HepG2 (cell line): Measurements from ENCODE around the gene SMIM41. TPM values are rescaled to one million over a fixed set of nuclear protein-coding genes. Genes with fewer than 3 reads are reported as not detected.
A peak's percentile ranks its signal among the peaks of the same experiment; 100 is the strongest.

Source experiments
- ATAC-seq: fragments of 200-7000 bp; cut with Tn5 transposase; 3 replicates; pipeline ENCODE4 v1.9.1; 2020; ENCODE audit warnings: mild to moderate bottlenecking, moderate library complexity
- BruUV-seq: library from RNA; stranded (reverse); fragments of 400-500 nt; replicated peaks from 2 replicates; lab custom pipeline; 2021; lab: Mats Ljungman, UMichigan
- CTCF ChIA-PET: fragments of 300-600 bp; formaldehyde crosslinking; extraction: SDS; loops from one replicate; lab custom pipeline; 2021; ENCODE audit warnings: low total read pairs, inconsistent platforms, low intra/inter-chr PET ratio; lab: Yijun Ruan, JAX
- POLR2A ChIA-PET: fragments of 350-600 bp; sonication (Branson Sonifier 250); formaldehyde crosslinking; loops from one replicate; lab custom pipeline; 2020; ENCODE audit warnings: antibody characterized with exemption, inconsistent platforms; lab: Yijun Ruan, JAX
- DNase-seq: peaks from one replicate; pipeline ENCODE4 v3.0.0-alpha.2; 2015; ENCODE audit warnings: low spot score
- FAIRE-seq: peaks from 3 replicates; lab custom pipeline; 2011; peaks lifted over from hg19 to GRCh38; lab: Jason Lieb, UNC
- H2AFZ ChIP-seq: one replicate; pipeline ENCODE4 v1.6.1; 2011; ENCODE audit warnings: low read length, inconsistent platforms
- H3K27ac ChIP-seq: fragments of 300-600 bp; 3 replicates; pipeline ENCODE4 v1.8.0; 2011; ENCODE audit warnings: mixed run types, mild to moderate bottlenecking, mixed read lengths, low read length, inconsistent platforms; ENCODE audit not compliant: insufficient read depth; ENCODE audit errors: extremely low read length
- H3K27me3 ChIP-seq, 2 experiments: fragments of 200-600 bp in 1 of 2; 2 replicates in 1 of 2; 3 replicates in 1 of 2; pipeline versions ENCODE4 v1.6.0 to v1.8.0; 2011; ENCODE audit warnings: low read length in 2 of 2, mild to moderate bottlenecking in 2 of 2, moderate library complexity in 2 of 2, inconsistent platforms in 1 of 2; ENCODE audit not compliant: insufficient read depth in 2 of 2, control insufficient read depth in 1 of 2
- H3K36me3 ChIP-seq, 2 experiments: fragments of 200-600 bp in 1 of 2; replicated peaks in 1 of 2; 2 replicates in 1 of 2; 3 replicates in 1 of 2; pipeline versions ENCODE4 v1.5.1 to v1.8.0; 2011; ENCODE audit warnings: low read length in 2 of 2, inconsistent platforms in 1 of 2; ENCODE audit not compliant: insufficient read depth in 2 of 2, control insufficient read depth in 1 of 2
- H3K4me1 ChIP-seq: 2 replicates; pipeline ENCODE4 v1.5.1; 2012; ENCODE audit warnings: low read length, inconsistent platforms; ENCODE audit not compliant: insufficient read depth
- H3K4me2 ChIP-seq: 2 replicates; pipeline ENCODE4 v1.6.0; 2011; ENCODE audit warnings: low read depth, low read length, inconsistent platforms
- H3K4me3 ChIP-seq, 3 experiments: fragments of 200-600 bp in 1 of 3; sonication (generic), shearing (Covaris generic) in 1 of 3; replicated peaks in 1 of 3; 2 replicates each; pipeline ENCODE4 v1.5.1; 2011 to 2016; ENCODE audit warnings: low read length in 3 of 3, inconsistent platforms in 2 of 3, low read depth in 2 of 3, mild to moderate bottlenecking in 2 of 3, control low read depth in 1 of 3, mixed read lengths in 1 of 3; ENCODE audit not compliant: insufficient read depth in 1 of 3
- H3K79me2 ChIP-seq: one replicate; pipeline ENCODE4 v1.6.1; 2011; ENCODE audit warnings: low read length, inconsistent platforms; ENCODE audit not compliant: insufficient read depth
- H3K9ac ChIP-seq: 2 replicates; pipeline ENCODE4 v1.6.0; 2011; ENCODE audit warnings: mild to moderate bottlenecking, low read depth, low read length, inconsistent platforms; ENCODE audit not compliant: insufficient read depth
- H3K9me3 ChIP-seq: 2 replicates; pipeline ENCODE4 v1.5.1; 2012; ENCODE audit warnings: mild to moderate bottlenecking, low read length
- H4K20me1 ChIP-seq: 2 replicates; pipeline ENCODE4 v1.6.0; 2011; ENCODE audit warnings: inconsistent platforms, mild to moderate bottlenecking, low read length, moderate library complexity; ENCODE audit not compliant: insufficient read depth
- CSRNP2 ChIP-seq: sonication (generic); formaldehyde crosslinking; conservative IDR thresholded peaks from 2 replicates; pipeline ENCODE4 v1.8.0; 2022; ENCODE audit warnings: low read depth, missing genetic modification reagents
- LCORL ChIP-seq, 2 experiments: fragments of 450-650 bp in 1 of 2; sonication (generic) in 1 of 2; formaldehyde crosslinking in 1 of 2; IDR thresholded peaks; 2 replicates each; pipeline versions ENCODE4 v1.5.0 to v1.6.1; 2017 to 2020; ENCODE audit warnings: antibody characterized with exemption in 1 of 2, missing genetic modification reagents in 1 of 2
- MLX ChIP-seq: IDR thresholded peaks from 2 replicates; pipeline ENCODE4 v1.6.1; 2016
- PAXIP1 ChIP-seq: sonication (generic); formaldehyde crosslinking; conservative IDR thresholded peaks from 2 replicates; pipeline ENCODE4 v1.4.0; 2020; ENCODE audit warnings: mild to moderate bottlenecking, missing genetic modification reagents, moderate library complexity
- WGBS: methylation state at CpG from one replicate; pipeline ENCODE4 v1.1.6; 2017; ENCODE audit warnings: low lambda C conversion rate; 5-methylcytosine and 5-hydroxymethylcytosine counted together
- in situ Hi-C: cut with HindIII; loops from 2 replicates; pipeline ENCODE4 v1.10.0; 2017; ENCODE audit warnings: low pct_unique_long_range_greater_than_20kb; ENCODE audit not compliant: extremely low pct_ligation_motif_present
- intact Hi-C: fragments of 100-400 bp; cut with micrococcal nuclease; formaldehyde crosslinking; loops from one replicate; pipeline ENCODE4 v1.10.0; 2022; ENCODE audit not compliant: unreplicated experiment
- polyA plus RNA-seq, 8 experiments: library from polyadenylated mRNA; depleted of rRNA in 3 of 8; stranded (reverse) in 7 of 8; unstranded in 1 of 8; fragments of >200 nt; fragmentation: Illumina TruSeq in 4 of 8; extraction: Trizol in 4 of 8; gene quantifications; 2 replicates each; pipeline versions ENCODE4 v1.2.1 to v1.2.3, GENCODE V29; 2011 to 2016; ENCODE audit warnings: low read depth in 4 of 8, missing spikeins in 1 of 8, mixed read lengths in 1 of 8; ENCODE audit not compliant: insufficient read depth in 1 of 8
- total RNA-seq, 5 experiments: library from RNA; depleted of rRNA; stranded (reverse); fragments of >200 nt; fragmentation: Illumina TruSeq; extraction: Trizol; gene quantifications; 2 replicates each; pipeline ENCODE4 v1.2.3, GENCODE V29; 2016; ENCODE audit warnings: low read depth in 1 of 5

SMIM41 gene
- total and polyA plus RNA-seq, 2 of the 13 experiments (the other 11 are each of a cell fraction or from before 2014, with no cell fraction given): not detected

GRCh38 chr12:52122904-52123303 lies 43.4 kb downstream of the SMIM41 start (continued):
- TF ChIP-seq MLX (CRISPR knock-in tag): 0 out of 2 replicates have a peak, but pooled peaks have one; percentile 33
- no peak for TF ChIP-seq LCORL (IDR thresholded peaks at IDR 0.05)
- 0 out of 2 replicates have a peak, but pooled peaks have one; percentile 11 for TF ChIP-seq LCORL (CRISPR knock-in tag; IDR thresholded peaks at IDR 0.05)
- TF ChIP-seq CSRNP2 (CRISPR knock-in tag): no peak
- TF ChIP-seq, all 625 proteins: peak for 5

DNA sequence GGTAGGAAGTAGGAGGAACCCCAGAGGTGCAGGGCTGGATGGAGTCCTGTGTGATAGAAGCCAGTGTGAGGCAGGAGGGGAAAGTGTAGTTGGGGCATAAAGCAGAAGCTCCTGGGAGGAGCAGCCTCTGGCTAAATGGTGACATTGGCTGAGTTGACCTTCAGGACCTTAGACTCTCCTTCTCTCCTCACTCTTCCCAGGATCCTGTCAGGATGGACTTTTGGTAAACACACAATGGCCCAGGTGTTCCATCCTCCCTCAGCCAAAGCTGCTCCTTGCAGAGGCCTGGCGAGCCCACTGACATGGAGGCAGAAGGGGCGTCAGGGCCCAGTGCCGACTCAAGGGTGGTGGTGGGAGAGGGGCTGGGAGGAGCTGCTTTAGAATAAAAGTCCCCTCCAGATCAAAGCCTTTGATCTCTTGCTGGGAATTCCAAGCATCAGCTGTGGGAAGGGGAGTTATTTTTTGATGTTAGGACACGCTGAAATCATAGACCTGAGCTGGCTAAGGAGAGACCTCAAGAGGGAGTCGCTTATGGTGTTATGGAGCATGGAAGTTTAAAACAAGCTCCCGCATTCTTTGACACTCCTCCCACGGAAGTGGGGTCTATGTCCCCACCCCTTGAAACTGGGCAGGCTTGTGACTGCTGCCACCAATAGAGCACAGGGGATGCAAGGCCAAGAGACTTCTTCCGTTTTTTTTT lies 44.1 kb downstream of the SMIM41 start:
- FAIRE-seq (no peak), ATAC-seq (no peak), DNase-seq (no peak)
- in situ Hi-C loops (loop anchor here (5.0 kb wide), 1 partner anchor 96 kb away; no protein-coding TSS in a partner anchor), intact Hi-C loops (no loop called here)
- Histone ChIP-seq H3K4me3 (no peak overlapping the region), H3K9me3 (no peaks in the 10 kb centered on the region), H3K27me3 (peaks cover 4 to 36% of the 10 kb centered on the region in 2 experiments; a peak in 3 of 5 replicates), H3K36me3 (no peaks in the 10 kb centered on the region), H4K20me1 (no peaks in the 10 kb centered on the region), H2AFZ (no peak overlapping the region), H3K9ac (no peak overlapping the region), H3K79me2 (no peaks in the 10 kb centered on the region), H3K4me2 (no peak overlapping the region; the same call in 1 of the 2 replicates), H3K4me1 (peaks cover 55% of the 10 kb centered on the region), H3K27ac (no peak overlapping the region)
- ChIA-PET CTCF (interaction anchor here (5.2 kb wide), 1 partner anchor 98 kb away, joined by 41 read pairs; no protein-coding TSS in a partner anchor), POLR2A (interaction anchor here (1.4 to 1.5 kb wide), 2 partner anchors 73 to 91 kb away, joined by 3 to 4 read pairs; no protein-coding TSS in a partner anchor)
- no peak for TF ChIP-seq LCORL (IDR thresholded peaks at IDR 0.05)
- 0 out of 2 replicates have a peak, but pooled peaks have one; percentile 35 for TF ChIP-seq LCORL (CRISPR knock-in tag; IDR thresholded peaks at IDR 0.05)
- no peak for TF ChIP-seq PAXIP1 (CRISPR knock-in tag)
- WGBS: 25% methylated on average over 8 of the region's 8 CpGs
- no TSS peak for BruUV-seq
